Skeletal muscle satellite cell (primary cell): Measurements from ENCODE around the gene FAM151A.

Experiments
- H3K27me3 ChIP-seq: 2 replicates; pipeline ENCODE4 v1.7.0; 2013; ENCODE audit warnings: low read length; ENCODE audit not compliant: control insufficient read depth, insufficient read depth
- H3K36me3 ChIP-seq: 2 replicates; pipeline ENCODE4 v1.7.0; 2013; ENCODE audit warnings: mild to moderate bottlenecking, control low read depth, low read length; ENCODE audit not compliant: insufficient read depth
- H3K4me1 ChIP-seq: 2 replicates; pipeline ENCODE4 v1.7.0; 2013; ENCODE audit warnings: low read length; ENCODE audit not compliant: control insufficient read depth, insufficient read depth
- H3K4me2 ChIP-seq: 2 replicates; pipeline ENCODE4 v1.7.0; 2013; ENCODE audit warnings: mild to moderate bottlenecking, low read length
- H3K4me3 ChIP-seq: 2 replicates; pipeline ENCODE4 v1.7.0; 2013; ENCODE audit warnings: low read length
- H3K9ac ChIP-seq: 2 replicates; pipeline ENCODE4 v1.7.0; 2013; ENCODE audit warnings: mild to moderate bottlenecking, low read depth, low read length, moderate library complexity
- H3K9me3 ChIP-seq: replicated peaks from 2 replicates; pipeline ENCODE4 v1.7.0; 2013; ENCODE audit warnings: mild to moderate bottlenecking, control low read depth, low read length

Gene FAM151A

GRCh38 chr1:54599211-54599823 is 24.0 kb downstream of the FAM151A start:
- Histone ChIP-seq H3K9ac (no peak overlapping the region), H3K4me3 (no peak overlapping the region), H3K9me3 (no peaks in the 10 kb centered on the region), H3K4me2 (no peak overlapping the region), H3K4me1 (no peaks in the 10 kb centered on the region), H3K27me3 (no peaks in the 10 kb centered on the region), H3K36me3 (no peaks in the 10 kb centered on the region)

- no peak overlapping the region for H3K9ac ChIP-seq
- H3K4me1 ChIP-seq: no peaks in the 10 kb centered on the region
- no peaks in the 10 kb centered on the region for H3K9me3 ChIP-seq
- no peak overlapping the region for H3K4me2 ChIP-seq
- no peak overlapping the region for H3K4me3 ChIP-seq
- no peaks in the 10 kb centered on the region for H3K36me3 ChIP-seq
- H3K27me3 ChIP-seq: no peaks in the 10 kb centered on the region
Measured at GRCh38 chr1:54597455-54598030, 25.8 kb downstream of the FAM151A start.

GRCh38 chr1:54596756-54597155 is 26.6 kb downstream of the FAM151A start:
- Histone ChIP-seq H3K9ac (no peak overlapping the region), H3K27me3 (no peaks in the 10 kb centered on the region), H3K36me3 (no peaks in the 10 kb centered on the region), H3K4me3 (no peak overlapping the region), H3K4me1 (no peaks in the 10 kb centered on the region), H3K9me3 (no peaks in the 10 kb centered on the region), H3K4me2 (no peak overlapping the region)

- Histone ChIP-seq H3K9me3 (no peaks in the 10 kb centered on the region), H3K4me3 (no peak overlapping the region), H3K27me3 (no peaks in the 10 kb centered on the region), H3K9ac (no peak overlapping the region), H3K4me2 (no peak overlapping the region), H3K36me3 (no peaks in the 10 kb centered on the region), H3K4me1 (no peaks in the 10 kb centered on the region)
Measured at GRCh38 chr1:54595956-54596498, 27.3 kb downstream of the FAM151A start.

GRCh38 chr1:54594463-54594862 is 28.9 kb downstream of the FAM151A start:
- Histone ChIP-seq H3K4me2 (no peak overlapping the region), H3K9ac (no peak overlapping the region), H3K4me3 (no peak overlapping the region), H3K27me3 (no peaks in the 10 kb centered on the region), H3K9me3 (no peaks in the 10 kb centered on the region), H3K36me3 (no peaks in the 10 kb centered on the region), H3K4me1 (no peaks in the 10 kb centered on the region)

GRCh38 chr1:54593571-54594160 is 29.7 kb downstream of the FAM151A start:
- no peak overlapping the region for H3K4me2 ChIP-seq
- H3K9me3 ChIP-seq: no peaks in the 10 kb centered on the region
- H3K27me3 ChIP-seq: no peaks in the 10 kb centered on the region
- no peaks in the 10 kb centered on the region for H3K36me3 ChIP-seq
- H3K4me1 ChIP-seq: no peaks in the 10 kb centered on the region
- H3K9ac ChIP-seq: no peak overlapping the region
- H3K4me3 ChIP-seq: no peak overlapping the region

- no peaks in the 10 kb centered on the region for H3K4me1 ChIP-seq
- no peak overlapping the region for H3K4me2 ChIP-seq
- H3K9ac ChIP-seq: no peak overlapping the region
- no peaks in the 10 kb centered on the region for H3K36me3 ChIP-seq
- no peak overlapping the region for H3K4me3 ChIP-seq
- no peaks in the 10 kb centered on the region for H3K9me3 ChIP-seq
- H3K27me3 ChIP-seq: no peaks in the 10 kb centered on the region
Measured at GRCh38 chr1:54591127-54591756, 32.1 kb downstream of the FAM151A start.

- peaks cover 3% of the 10 kb centered on the region for H3K27me3 ChIP-seq
- no peaks in the 10 kb centered on the region for H3K4me1 ChIP-seq
- H3K4me3 ChIP-seq: no peak overlapping the region
- H3K36me3 ChIP-seq: no peaks in the 10 kb centered on the region
- H3K4me2 ChIP-seq: no peak overlapping the region
- H3K9me3 ChIP-seq: no peaks in the 10 kb centered on the region
- no peak overlapping the region for H3K9ac ChIP-seq
Measured at GRCh38 chr1:54588377-54588776, 34.9 kb downstream of the FAM151A start.

GRCh38 chr1:54585181-54586066 is 37.9 kb downstream of the FAM151A start:
- Histone ChIP-seq H3K4me1 (peaks cover 11% of the 10 kb centered on the region), H3K36me3 (no peaks in the 10 kb centered on the region), H3K27me3 (peaks cover 8% of the 10 kb centered on the region), H3K9me3 (no peaks in the 10 kb centered on the region), H3K4me3 (no peak overlapping the region), H3K4me2 (no peak overlapping the region), H3K9ac (no peak overlapping the region)

GRCh38 chr1:54584575-54584974 is 38.8 kb downstream of the FAM151A start:
- peaks cover 11% of the 10 kb centered on the region for H3K4me1 ChIP-seq
- no peaks in the 10 kb centered on the region for H3K36me3 ChIP-seq
- no peak overlapping the region for H3K4me3 ChIP-seq
- H3K4me2 ChIP-seq: no peak overlapping the region
- no peak overlapping the region for H3K9ac ChIP-seq
- H3K27me3 ChIP-seq: peaks cover 8% of the 10 kb centered on the region
- H3K9me3 ChIP-seq: no peaks in the 10 kb centered on the region

- H3K4me1 ChIP-seq: peaks cover 11% of the 10 kb centered on the region
Measured at GRCh38 chr1:54583871-54584270, 39.5 kb downstream of the FAM151A start.

More at GRCh38 chr1:54583871-54584270, 39.5 kb downstream of the FAM151A start:
- no peak overlapping the region for H3K4me3 ChIP-seq
- peaks cover 8% of the 10 kb centered on the region for H3K27me3 ChIP-seq
- H3K36me3 ChIP-seq: no peaks in the 10 kb centered on the region
- H3K4me2 ChIP-seq: no peak overlapping the region
- H3K9ac ChIP-seq: no peak overlapping the region
- H3K9me3 ChIP-seq: no peaks in the 10 kb centered on the region
